Measurements from ENCODE around the gene GGTLC1. TPM values are rescaled to one million over a fixed set of nuclear protein-coding genes. Genes with fewer than 3 reads are reported as not detected.

The GGTLC1 gene
- total and polyA plus RNA-seq, 2 donors from 2014 or later: not detected

DNA sequence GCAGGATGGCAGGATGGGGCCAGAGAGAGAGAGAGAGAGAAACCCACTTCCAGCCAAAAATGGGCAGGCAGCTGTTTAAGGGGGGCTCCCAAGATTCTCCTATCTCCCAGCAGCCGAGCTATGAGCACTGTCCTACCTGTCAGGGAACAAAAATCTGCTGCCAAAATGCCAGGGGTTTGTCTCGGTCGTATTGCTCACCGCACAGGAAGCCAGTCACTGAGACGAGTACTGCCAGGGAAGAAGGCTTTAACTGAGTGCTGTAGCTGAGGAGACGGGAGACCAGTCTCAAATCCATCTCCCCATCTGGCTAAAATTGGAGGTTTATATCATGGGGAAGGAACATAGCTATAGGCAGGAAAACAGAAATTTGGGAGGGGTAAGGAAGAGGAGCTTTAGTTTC, 22.3 kb downstream of the GGTLC1 start:
- intact Hi-C loops (cut with DNase I): no loop called here
- no peaks in the 10 kb centered on the region for H3K4me1 ChIP-seq (ENCODE audit: control insufficient read depth in 2 of 3, insufficient read depth in 2 of 3, low read depth in 1 of 3, low read length in 3 of 3)
- no peak for FAIRE-seq
- H3K36me3 ChIP-seq (ENCODE audit: control insufficient read depth in 2 of 3, insufficient read depth in 3 of 3, low read length in 3 of 3): no peaks in the 10 kb centered on the region
- H3K9me3 ChIP-seq (ENCODE audit: control insufficient read depth in 2 of 3, insufficient read depth in 1 of 3, low read length in 3 of 3): no peaks in the 10 kb centered on the region
- no peak overlapping the region for H3K9ac ChIP-seq (ENCODE audit: low read length in 3 of 3)
- no peak overlapping the region for H3K27ac ChIP-seq (ENCODE audit: low read depth in 2 of 2, low read length in 2 of 2)
- no peak overlapping the region for H3K4me3 ChIP-seq (ENCODE audit: low read length in 3 of 3)
- no peaks in the 10 kb centered on the region for H3K27me3 ChIP-seq (ENCODE audit: control insufficient read depth, insufficient read depth, low read length)
- DNase-seq: no peak
- TF ChIP-seq, protein P1, sequence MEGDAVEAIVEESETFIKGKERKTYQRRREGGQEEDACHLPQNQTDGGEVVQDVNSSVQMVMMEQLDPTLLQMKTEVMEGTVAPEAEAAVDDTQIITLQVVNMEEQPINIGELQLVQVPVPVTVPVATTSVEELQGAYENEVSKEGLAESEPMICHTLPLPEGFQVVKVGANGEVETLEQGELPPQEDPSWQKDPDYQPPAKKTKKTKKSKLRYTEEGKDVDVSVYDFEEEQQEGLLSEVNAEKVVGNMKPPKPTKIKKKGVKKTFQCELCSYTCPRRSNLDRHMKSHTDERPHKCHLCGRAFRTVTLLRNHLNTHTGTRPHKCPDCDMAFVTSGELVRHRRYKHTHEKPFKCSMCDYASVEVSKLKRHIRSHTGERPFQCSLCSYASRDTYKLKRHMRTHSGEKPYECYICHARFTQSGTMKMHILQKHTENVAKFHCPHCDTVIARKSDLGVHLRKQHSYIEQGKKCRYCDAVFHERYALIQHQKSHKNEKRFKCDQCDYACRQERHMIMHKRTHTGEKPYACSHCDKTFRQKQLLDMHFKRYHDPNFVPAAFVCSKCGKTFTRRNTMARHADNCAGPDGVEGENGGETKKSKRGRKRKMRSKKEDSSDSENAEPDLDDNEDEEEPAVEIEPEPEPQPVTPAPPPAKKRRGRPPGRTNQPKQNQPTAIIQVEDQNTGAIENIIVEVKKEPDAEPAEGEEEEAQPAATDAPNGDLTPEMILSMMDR (IDR thresholded peaks at IDR 0.05; ENCODE audit: borderline replicate concordance, extremely low read depth, insufficient read depth): no peak

DNA sequence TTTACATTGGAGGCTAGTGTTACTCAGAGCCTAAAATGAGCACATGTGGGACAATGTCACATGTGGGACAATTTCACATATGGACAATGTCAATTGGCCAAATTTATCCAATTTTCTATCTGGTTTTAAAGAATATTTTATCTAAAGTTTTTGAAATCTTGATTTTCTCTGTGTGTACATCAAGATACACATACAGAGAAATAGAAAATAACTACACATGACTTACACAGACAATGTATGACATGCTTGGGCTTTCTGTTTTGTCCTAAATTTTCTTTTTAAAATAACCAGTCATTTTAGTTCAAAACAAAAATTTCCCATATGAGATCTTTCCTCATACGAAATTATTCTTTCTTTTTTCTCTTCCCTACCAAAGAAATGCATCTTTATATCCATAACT, 24.6 kb downstream of the GGTLC1 start:
- no peak for FAIRE-seq

DNA sequence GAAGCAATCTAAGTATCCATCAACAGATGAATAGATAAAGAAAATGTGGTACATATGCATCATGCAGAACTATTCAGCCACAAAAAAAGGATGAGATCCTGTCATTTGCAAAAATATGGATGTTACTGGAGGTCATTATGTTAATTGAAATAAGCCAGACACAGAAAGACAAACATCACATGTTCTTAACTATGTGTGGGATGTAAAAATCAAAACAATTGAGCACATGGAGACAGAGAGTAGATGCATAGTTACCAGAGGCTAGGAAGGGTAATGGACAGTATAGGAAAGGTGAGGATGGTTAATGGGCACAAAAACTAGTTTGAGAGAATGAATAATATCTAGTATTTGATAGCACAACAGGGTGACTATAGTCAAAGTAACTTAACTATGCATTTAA, 26.3 kb downstream of the GGTLC1 start:
- intact Hi-C loops (cut with DNase I): no loop called here
- no peak for FAIRE-seq

More for the DNA sequence above, 24.6 kb downstream of the GGTLC1 start:
- no peak for DNase-seq
- no peak overlapping the region for H3K27ac ChIP-seq (ENCODE audit: low read depth in 2 of 2, low read length in 2 of 2)
- TF ChIP-seq, protein P1 (IDR thresholded peaks at IDR 0.05; ENCODE audit: borderline replicate concordance, extremely low read depth, insufficient read depth): no peak
- H3K4me1 ChIP-seq (ENCODE audit: control insufficient read depth in 2 of 3, insufficient read depth in 2 of 3, low read depth in 1 of 3, low read length in 3 of 3): no peaks in the 10 kb centered on the region
- no peak overlapping the region for H3K9ac ChIP-seq (ENCODE audit: low read length in 3 of 3)
- no peak overlapping the region for H3K4me3 ChIP-seq (ENCODE audit: low read length in 3 of 3)
- intact Hi-C loops (cut with DNase I): no loop called here
- H3K27me3 ChIP-seq (ENCODE audit: control insufficient read depth, insufficient read depth, low read length): no peaks in the 10 kb centered on the region
- H3K36me3 ChIP-seq (ENCODE audit: control insufficient read depth in 2 of 3, insufficient read depth in 3 of 3, low read length in 3 of 3): no peaks in the 10 kb centered on the region
- H3K9me3 ChIP-seq (ENCODE audit: control insufficient read depth in 2 of 3, insufficient read depth in 1 of 3, low read length in 3 of 3): no peaks in the 10 kb centered on the region

More for the DNA sequence above, 26.3 kb downstream of the GGTLC1 start:
- Histone ChIP-seq H3K27me3 (ENCODE audit: control insufficient read depth, insufficient read depth, low read length) (no peaks in the 10 kb centered on the region), H3K36me3 (ENCODE audit: control insufficient read depth in 2 of 3, insufficient read depth in 3 of 3, low read length in 3 of 3) (no peaks in the 10 kb centered on the region), H3K9ac (ENCODE audit: low read length in 3 of 3) (no peak overlapping the region), H3K4me1 (ENCODE audit: control insufficient read depth in 2 of 3, insufficient read depth in 2 of 3, low read depth in 1 of 3, low read length in 3 of 3) (no peaks in the 10 kb centered on the region), H3K4me3 (ENCODE audit: low read length in 3 of 3) (no peak overlapping the region), H3K27ac (ENCODE audit: low read depth in 2 of 2, low read length in 2 of 2) (no peak overlapping the region), H3K9me3 (ENCODE audit: control insufficient read depth in 2 of 3, insufficient read depth in 1 of 3, low read length in 3 of 3) (no peaks in the 10 kb centered on the region)
- DNase-seq: no peak
- TF ChIP-seq, protein P1 (IDR thresholded peaks at IDR 0.05; ENCODE audit: borderline replicate concordance, extremely low read depth, insufficient read depth): no peak
